H54 (cell line): ENCODE results near the gene PMEPA1.

Experiments used
- DNase-seq: peaks from one replicate; pipeline ENCODE4 v3.0.0; 2011; ENCODE audit warnings: low spot score, mixed read lengths; ENCODE audit not compliant: insufficient read length
- FAIRE-seq: peaks from 3 replicates; lab custom pipeline; 2011; peaks lifted over from hg19 to GRCh38; lab: Jason Lieb, UNC
- POLR2A ChIP-seq: IDR thresholded peaks from 2 replicates; pipeline ENCODE4 v1.6.1; 2011; ENCODE audit warnings: low read depth, mild to moderate bottlenecking, low read length

The PMEPA1 gene

DNA sequence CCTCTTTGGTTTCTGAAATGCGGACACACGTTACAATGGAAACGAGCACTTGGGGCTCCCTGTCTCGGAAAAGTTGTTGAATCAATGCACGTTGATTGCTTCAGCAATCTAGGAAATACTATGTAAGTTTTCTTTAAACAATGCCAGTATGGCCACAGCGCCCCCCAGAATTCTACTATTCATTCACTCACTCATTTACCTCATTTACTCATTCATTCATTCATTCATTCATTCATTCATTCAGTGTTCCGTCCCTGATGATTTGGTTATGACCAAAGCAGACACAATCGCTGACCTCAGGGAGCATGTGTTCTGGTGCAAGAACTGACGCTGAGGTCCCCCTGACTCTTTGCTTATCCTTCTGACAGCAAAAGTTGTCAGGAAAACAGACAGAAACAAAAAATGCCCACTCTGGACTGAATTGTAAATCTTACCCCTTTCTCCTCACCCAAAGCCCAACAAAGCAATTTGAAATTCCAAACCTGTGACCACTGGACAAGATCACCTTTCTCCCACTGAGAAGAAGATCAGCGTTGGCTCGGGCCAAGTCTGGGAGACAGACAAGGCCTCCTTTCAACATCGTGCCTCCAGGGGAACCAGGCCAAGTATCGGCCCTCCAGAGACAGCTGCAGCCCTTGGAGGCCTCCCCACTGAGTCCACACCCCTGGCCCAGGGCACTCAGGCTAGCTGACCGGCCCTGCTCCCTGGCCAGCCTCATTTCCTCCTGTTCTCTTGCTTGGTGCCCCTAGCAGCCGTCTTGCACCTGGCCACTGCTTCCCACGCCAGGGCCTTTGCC, 15.0 kb upstream of the PMEPA1 start:
- no peak for FAIRE-seq
- TF ChIP-seq POLR2A: no peak
- DNase-seq: no peak

GRCh38 chr20:57723816-57724215, 14.0 kb upstream of the PMEPA1 start:
- FAIRE-seq (no peak), DNase-seq (no peak)
- no peak for TF ChIP-seq POLR2A

- no peak for FAIRE-seq
- no peak for TF ChIP-seq POLR2A
Measured at GRCh38 chr20:57719951-57720350, 10.1 kb upstream of the PMEPA1 start.

DNA sequence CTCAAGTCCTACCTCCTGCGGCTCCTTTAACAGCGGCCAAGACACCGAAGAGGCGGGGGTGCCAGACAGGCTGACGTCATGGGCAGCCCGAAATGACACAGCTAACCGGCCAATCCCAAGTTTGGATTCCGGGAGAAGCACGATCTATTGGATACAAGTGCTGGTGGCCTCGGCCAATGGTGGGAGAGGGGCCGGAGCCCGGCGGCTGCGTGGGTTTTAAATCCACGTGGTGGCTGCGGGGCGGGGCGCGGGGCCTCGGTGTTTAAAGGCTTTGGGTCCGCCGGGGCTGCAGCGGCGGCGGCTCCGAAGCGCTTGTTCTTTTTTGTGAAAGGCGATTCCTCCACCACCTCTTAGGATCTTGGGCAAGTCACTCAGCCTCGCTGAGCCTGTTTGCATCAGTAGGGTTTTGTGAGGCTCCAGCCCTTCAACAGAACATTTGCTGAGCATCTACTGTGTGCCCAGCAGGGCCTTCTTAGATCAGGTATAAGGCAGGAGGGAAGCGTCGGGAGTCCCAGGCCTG, 8.7 kb upstream of the PMEPA1 start:
- peak; percentile 98 for DNase-seq
- no peak for TF ChIP-seq POLR2A
- FAIRE-seq: no peak

More at GRCh38 chr20:57719951-57720350, 10.1 kb upstream of the PMEPA1 start:
- no peak for DNase-seq

DNA sequence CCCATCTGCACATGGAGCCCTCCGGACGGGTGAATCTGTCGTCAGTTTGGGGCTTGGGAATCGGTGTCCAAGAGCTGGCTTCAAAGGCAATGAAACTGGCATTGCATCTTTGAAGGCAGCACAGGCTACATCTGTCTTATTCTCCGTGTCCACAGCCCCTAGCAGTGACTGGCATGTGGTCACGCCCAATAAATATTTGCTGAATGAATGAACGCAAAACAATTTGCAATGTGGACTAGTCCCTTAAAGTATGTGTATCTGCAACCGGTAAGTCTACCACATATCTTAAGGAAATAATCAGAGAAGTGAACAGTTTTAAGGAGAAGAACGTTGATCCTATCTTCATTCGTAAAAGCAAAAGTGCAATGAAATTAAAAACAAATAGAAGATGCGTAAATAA, 8.0 kb upstream of the PMEPA1 start:
- FAIRE-seq (no peak), DNase-seq (no peak)
- TF ChIP-seq POLR2A: no peak

GRCh38 chr20:57716901-57717300, 7.1 kb upstream of the PMEPA1 start:
- no peak for TF ChIP-seq POLR2A
- no peak for DNase-seq
- FAIRE-seq: no peak

DNA sequence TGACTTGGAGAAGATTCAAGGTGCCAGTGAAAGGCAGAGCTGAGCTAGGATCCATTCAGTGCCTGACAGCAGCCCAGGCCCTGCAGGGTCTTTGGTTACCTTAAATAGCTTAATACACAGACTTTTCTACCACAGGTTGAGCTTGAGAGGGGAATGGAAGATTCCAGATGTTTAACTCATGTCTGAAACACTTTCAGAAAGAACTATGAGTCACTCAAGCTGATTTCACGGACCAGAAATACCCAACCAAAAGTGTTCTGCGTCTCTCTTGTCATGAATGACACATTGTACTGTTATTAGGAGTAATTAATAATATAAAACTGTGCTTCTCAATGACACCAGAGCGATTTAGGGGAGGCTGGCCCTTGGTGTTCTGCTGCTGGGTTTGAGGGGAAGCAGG, 6.4 kb upstream of the PMEPA1 start:
- DNase-seq (no peak), FAIRE-seq (no peak)
- no peak for TF ChIP-seq POLR2A

GRCh38 chr20:57715268-57715904, 5.6 kb upstream of the PMEPA1 start:
- no peak for FAIRE-seq
- no peak for TF ChIP-seq POLR2A
- no peak for DNase-seq

GRCh38 chr20:57714409-57715267, 4.8 kb upstream of the PMEPA1 start:
- no peak for FAIRE-seq
- TF ChIP-seq POLR2A: no peak
- peak; percentile 96 for DNase-seq

- DNase-seq (no peak), FAIRE-seq (no peak)
- TF ChIP-seq POLR2A: no peak
Measured at GRCh38 chr20:57713951-57714350, 4.1 kb upstream of the PMEPA1 start.

DNA sequence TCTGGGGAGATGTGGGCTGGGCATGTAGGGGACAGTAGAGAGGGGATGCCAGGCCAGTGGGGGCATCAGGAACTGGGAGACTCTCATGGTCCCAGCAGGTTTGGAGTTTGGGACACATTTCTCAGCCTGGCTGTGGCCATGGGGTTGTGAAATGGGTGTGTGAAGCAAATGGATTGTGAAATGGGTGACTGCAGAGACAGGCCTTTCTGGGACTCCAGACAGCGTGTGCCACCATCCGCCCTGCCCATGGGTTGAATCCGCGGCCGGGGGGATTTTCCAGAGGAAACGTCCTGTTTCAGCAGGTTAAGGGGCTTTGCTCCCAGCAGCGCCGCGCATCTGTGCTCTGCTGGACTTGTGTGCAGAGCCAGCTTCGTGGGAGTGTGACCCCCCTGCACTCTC, 3.7 kb upstream of the PMEPA1 start:
- no peak for TF ChIP-seq POLR2A
- FAIRE-seq (no peak), DNase-seq (no peak)

GRCh38 chr20:57712851-57713504, 3.2 kb upstream of the PMEPA1 start:
- no peak for TF ChIP-seq POLR2A
- no peak for FAIRE-seq
- DNase-seq: no peak

- no peak for TF ChIP-seq POLR2A
- FAIRE-seq: no peak
- DNase-seq: no peak
Measured at GRCh38 chr20:57712341-57712740, 2.5 kb upstream of the PMEPA1 start.

- DNase-seq (no peak), FAIRE-seq (no peak)
- no peak for TF ChIP-seq POLR2A
Measured at GRCh38 chr20:57711826-57712225, 2.0 kb upstream of the PMEPA1 start.
